Kasumi-1 (cell line): Measurements from ENCODE around the gene XPR1.

ENCODE experiments used
- DNase-seq, 2 experiments: peaks; one replicate each; lab custom pipeline; 2025; lab: John Stamatoyannopoulos, UW

XPR1 gene

DNA sequence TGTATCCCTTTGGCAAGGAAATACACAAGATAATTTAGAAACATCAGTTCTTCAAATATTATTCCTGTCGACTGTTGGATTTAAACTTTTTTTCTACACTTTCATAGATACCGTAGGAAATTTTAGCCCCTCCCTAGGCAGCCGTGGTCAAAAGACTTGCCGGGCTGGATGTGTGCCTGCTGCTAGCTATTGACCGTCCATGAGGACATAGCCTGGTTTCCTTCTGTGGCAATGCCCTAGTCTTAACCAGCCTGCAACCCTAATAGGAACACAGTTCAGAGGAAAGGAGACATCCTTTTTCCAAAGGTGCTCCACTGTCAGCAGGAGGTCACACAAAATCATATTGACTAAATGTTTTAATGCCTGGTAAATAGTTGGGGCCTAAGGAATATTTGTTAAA is 260.4 kb downstream of the XPR1 start:
- no peak for DNase-seq

DNA sequence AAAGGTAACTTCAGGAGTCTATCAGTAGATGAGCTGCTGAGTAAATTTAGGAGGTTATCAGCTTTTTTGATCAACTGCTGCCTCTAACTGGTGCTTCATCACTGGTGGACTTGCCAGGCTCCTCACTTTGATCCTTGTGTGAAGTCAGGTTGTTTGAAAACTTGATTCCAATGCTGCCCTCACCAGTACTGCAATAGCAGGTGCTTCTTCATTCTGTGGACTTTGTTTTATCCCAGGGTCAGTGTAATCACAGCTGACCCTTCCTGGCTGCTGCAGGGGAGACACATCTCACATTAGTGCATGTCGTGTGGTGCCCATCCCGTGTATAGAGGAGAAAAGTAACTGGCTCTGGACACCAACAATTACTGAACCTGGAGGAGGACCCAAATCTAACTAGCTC is 260.9 kb downstream of the XPR1 start:
- DNase-seq = no peak

- no peak for DNase-seq
These were observed 261.8 kb downstream of the XPR1 start for GRCh38 chr1:180893614-180894013.

DNA sequence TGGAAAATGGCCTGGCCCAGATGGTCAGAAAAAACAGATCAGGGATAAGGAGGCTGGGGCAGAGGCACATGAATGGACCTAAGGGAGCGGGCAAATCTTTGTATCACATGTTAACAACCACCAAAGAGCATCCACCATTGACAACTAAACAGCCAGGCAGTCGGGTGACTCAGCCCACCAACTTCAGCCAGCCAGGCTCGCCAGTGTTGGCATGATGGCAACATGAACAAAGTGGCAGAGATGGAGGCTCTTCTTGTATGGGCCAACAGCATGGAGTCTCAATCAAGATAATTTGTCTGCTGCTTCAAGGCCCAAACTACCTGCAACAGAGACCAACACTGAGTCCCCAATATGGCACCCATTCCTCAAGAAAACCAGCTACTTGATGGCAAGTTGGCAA is 264.3 kb downstream of the XPR1 start:
- DNase-seq = no peak

- no peak for DNase-seq
These were observed 266.8 kb downstream of the XPR1 start for GRCh38 chr1:180898441-180899219.

GRCh38 chr1:180899262-180899661 is 267.4 kb downstream of the XPR1 start:
- no peak for DNase-seq

- no peak for DNase-seq
These were observed 269.5 kb downstream of the XPR1 start for GRCh38 chr1:180901076-180901990.

DNA sequence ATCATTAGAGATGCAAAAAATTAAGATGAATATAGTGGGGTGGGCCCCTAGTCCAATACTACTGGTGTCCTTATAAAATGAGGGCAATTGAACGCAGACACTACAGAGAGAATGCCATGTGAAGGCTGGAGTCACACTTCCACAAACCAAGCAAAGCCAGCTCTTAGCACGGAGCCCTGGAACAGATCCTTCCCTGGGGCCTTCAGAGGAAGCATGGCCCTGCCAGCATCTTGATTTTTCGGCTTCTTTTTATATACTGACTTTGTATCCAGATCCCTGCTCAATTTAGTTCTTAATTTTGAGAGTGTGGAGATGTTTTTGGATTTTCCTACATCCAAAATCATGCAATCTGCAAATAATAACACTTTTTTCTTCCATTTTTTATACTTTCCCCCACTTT is 270.7 kb downstream of the XPR1 start:
- DNase-seq = no peak

GRCh38 chr1:180905927-180906326 is 274.1 kb downstream of the XPR1 start:
- no peak for DNase-seq

DNA sequence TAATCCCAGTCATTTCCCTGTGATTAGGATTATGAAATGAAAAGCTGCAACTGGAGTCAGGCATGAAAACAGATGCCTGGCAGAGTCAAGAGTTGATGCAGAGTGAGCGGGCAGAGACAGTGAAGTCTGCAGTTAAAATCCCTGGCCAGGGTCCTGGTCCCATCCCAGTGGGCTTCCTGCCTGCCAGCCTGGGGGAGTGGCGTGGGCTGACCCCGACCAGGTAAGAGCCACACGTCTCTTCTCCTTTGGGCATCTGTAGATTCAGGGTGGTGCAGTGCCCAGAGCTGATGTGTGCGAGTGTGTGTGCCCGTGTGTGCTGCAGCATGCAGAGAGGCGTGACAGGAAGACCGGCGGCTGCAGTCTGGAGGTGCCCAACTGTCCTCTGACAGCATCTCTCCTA is 274.7 kb downstream of the XPR1 start:
- no peak for DNase-seq

DNA sequence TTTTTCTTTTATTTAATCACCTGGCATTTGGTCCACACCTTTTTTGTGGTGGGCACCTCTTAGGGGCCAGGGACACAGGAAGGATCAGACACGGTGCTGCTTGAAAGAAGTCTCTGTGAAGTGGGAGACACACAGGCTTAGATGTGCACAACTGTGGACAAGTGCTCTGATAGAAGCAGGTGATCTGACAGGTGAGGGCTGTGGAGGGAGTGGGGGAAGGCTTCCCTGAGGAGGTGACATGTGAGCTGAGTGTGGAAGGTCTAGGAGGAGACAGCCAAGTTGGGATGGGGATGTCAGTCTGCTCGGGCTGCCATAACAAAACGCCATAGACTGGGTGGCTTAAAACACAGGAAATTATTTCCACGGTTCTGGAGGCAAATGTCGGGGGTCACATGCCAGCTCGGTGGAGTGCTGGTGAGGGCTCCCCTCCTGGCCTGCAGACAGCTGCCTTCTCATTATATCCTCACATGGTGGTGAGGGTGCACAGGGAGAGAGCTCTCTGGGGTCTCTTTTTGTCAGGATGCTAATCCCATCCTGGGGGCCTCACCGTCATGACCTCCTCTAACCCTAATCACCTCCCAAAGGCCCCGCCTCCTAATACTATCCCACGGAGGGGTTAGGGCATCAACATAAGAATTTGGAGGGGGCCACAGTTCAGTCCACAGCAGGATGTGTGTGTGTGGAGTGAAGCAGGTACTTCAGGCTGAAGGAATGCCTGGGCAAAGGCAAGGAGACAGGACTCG is 275.7 kb downstream of the XPR1 start:
- no peak for DNase-seq

- DNase-seq = no peak
These were observed 276.4 kb downstream of the XPR1 start for GRCh38 chr1:180908074-180908765.

- DNase-seq = no peak
These were observed 277.2 kb downstream of the XPR1 start for GRCh38 chr1:180909005-180909414.

DNA sequence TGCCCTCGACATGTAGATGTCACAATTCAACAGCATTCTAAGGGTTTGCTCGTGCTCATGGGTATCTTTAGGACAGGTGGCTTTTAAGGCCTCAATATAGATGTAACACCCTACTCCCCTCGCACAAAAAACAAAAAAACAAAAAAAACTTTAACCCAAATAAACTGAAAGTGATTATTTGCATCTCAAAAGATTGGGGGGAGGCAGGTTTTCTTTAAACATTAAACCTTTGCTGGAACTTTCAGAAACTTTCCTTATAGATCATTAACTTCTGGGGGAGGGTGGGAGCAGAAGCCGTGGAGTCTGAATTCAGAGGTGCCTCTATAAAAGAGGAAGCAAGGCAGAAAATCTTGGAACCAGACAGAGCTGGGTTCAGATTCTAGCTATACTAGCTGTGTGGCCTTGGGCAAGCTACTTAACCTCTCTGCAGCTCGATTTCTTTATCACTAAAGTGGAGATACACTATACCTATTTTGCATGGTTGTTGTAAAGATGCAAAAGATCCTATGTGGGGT is 277.7 kb downstream of the XPR1 start:
- no peak for DNase-seq

DNA sequence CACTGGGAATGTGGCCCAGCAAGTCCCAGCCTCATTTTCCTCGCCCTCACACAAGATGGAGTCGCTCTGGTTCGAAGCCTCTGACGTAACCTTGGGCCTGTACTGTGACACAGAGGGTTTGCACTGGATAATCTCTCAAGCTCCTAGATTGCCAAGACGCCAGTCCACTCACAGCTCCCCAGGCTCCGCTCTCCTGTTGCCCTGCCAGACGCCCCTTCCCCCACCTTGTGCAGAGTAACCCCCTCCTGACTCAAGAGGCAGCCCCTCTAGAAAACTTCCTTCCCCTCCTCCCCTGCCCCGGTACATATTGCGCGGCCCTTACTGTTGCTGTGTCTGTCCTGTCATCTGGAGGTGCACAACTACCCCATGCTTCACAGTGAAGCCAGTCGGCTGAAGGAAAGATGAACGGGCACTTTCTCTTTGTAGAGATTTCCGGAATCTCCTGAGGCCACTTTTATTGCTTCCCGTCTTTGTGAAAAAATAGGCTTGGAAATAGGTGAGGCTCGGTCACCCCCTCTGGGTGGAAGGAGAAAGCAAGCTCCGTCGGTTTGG is 279.9 kb downstream of the XPR1 start:
- no peak for DNase-seq

GRCh38 chr1:180912211-180912800 is 280.5 kb downstream of the XPR1 start:
- DNase-seq = no peak

GRCh38 chr1:180912801-180913565 is 281.2 kb downstream of the XPR1 start, which contains the start of gene KIAA1614:
Gene KIAA1614 (plus strand): TSS chr1:180912897. CDS start chr1:180913244, 347 bp downstream.
- DNase-seq = no peak

DNA sequence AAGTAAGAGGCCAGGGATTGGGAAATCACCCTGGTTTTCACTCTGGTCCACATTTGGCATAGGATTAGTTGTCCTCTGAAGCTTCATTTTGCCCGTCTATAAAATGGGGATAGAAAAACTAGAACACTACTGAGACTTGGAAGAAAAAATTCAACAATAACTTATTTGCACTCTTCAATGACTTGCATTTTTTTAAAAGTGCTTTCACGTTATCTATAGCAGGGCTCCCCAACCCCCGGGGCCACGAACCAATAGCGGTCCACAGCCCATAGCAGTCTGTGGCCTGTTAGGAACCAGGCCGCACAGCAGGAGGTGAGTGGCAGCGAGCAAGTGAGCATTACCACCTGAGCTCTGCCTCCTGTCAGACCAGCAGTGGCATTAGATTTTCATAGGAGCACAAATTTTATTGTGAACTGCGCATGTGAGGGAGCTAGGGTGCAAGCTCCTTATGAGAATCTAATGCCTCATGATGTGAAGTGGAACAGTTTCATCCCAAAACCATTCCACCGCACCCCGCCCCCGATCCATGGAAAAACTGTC is 283.7 kb downstream of the XPR1 start:
- no peak for DNase-seq

GRCh38 chr1:180916012-180916770 is 284.4 kb downstream of the XPR1 start:
- no peak for DNase-seq
